Measurements from ENCODE around the gene TXNDC11. TPM values are rescaled to one million over a fixed set of nuclear protein-coding genes. Genes with fewer than 3 reads are reported as not detected.

Gene TXNDC11
- total RNA-seq, 1 donor from 2014 or later: 52.7 TPM

DNA sequence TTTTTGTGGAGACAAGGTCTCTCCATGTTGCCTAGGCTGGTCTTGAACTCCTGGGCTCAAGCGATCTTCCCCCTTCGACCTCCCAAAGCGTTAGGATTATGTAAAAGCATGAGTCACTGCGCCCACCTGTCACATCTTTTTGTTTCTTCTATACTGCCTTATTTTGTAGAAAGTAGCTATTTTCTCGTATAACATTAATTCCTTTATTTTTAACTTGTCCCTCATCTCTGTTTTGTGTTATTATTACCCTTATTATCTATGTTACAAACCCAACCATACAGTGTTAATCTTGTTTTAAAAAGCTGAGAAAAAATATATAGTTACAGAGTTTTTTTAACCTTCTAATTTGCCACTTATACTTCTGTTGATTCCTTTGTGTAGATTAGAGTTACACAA lies 1.4 kb upstream of the TXNDC11 start:
- intact Hi-C loops (cut with micrococcal nuclease): loop anchor here (5.0 kb wide), 2 partner anchors 162 to 1058 kb away; partner anchors contain the start of gene CPPED1
- Mint-ChIP-seq H3K9me3 (no peaks in the 10 kb centered on the region), H3K4me3 (peak overlapping the region; percentile 88), H3K36me3 (ENCODE audit: low read depth) (peaks cover 8% of the 10 kb centered on the region), H3K27me3 (ENCODE audit: insufficient read depth) (no peaks in the 10 kb centered on the region), H3K4me1 (ENCODE audit: low read depth) (peaks cover 45% of the 10 kb centered on the region), H3K27ac (peak overlapping the region; percentile 93)
- DNase-seq (ENCODE audit: low spot score): no peak

DNA sequence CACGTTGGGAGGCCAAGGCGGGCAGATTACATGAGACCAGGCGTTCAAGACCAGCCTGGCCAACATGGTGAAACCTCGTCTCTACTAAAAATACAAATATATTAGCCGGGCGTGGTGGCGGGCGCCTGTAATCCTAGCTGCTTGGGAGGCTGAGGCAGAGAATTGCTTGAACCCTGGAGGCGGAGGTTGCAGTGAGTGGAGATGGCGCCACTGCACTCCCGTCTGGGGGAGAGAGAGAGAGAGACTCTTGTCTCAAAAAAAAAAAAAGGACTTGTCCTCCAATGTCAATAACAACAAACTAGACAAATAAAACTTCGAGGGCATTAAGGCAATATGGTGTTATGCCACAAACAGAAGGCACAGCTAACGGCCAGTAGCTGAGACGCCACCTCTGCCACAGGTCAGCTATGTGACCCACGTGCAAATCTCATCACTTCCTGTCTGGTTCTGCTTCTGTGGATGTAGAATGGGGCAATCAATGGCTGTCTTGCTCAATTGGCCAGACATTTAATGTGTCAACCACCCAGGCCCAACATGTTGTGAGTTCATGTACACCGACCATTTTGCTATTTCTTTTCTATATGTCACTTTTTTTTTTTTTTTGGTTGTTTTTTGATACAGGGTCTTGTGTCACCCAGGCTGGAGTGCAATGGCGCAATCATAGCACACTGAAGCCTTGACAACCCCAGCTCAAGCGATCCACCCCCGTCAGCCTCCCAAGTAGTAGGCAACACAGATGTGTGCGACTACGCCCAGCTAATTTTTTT lies 834 bp upstream of the TXNDC11 start:
- H3K9me3 Mint-ChIP-seq: no peaks in the 10 kb centered on the region
- H3K4me3 Mint-ChIP-seq: peak overlapping the region; percentile 88
- peaks cover 8% of the 10 kb centered on the region for H3K36me3 Mint-ChIP-seq (ENCODE audit: low read depth)
- no peaks in the 10 kb centered on the region for H3K27me3 Mint-ChIP-seq (ENCODE audit: insufficient read depth)
- DNase-seq (ENCODE audit: low spot score): peak; percentile 16
- intact Hi-C loops (cut with micrococcal nuclease): loop anchor here (5.0 kb wide), 2 partner anchors 161 to 1059 kb away; partner anchors contain the start of gene CPPED1
- peaks cover 50% of the 10 kb centered on the region for H3K4me1 Mint-ChIP-seq (ENCODE audit: low read depth)
- H3K27ac Mint-ChIP-seq: peak overlapping the region; percentile 93

DNA sequence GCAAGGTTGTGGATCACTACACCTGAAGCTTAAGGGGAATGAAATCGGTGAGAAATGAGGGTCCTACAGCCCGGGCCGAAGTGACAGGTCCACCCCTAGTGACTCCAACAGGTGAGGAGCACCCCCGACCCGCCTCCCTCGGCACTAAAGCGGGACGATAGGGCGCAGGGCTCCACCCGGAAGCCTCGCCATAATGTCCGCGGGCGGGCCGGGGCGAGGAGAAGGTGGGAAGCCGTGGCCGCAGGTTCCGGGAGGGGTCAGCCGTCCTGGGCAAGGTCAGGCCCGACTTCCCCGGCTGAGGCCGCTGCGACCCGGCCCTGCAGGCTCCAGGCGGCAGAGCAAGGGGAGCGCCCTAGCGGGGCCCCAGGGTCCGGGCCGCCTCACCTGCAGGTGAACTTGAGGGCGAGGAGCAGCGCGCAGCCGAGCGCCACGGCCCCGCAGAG lies 543 bp downstream of the TXNDC11 start:
- H3K27me3 Mint-ChIP-seq (ENCODE audit: insufficient read depth): no peaks in the 10 kb centered on the region
- intact Hi-C loops (cut with micrococcal nuclease): loop anchor here (1.0 to 5.0 kb wide), 9 partner anchors 8 to 1060 kb away; partner anchors contain the start of genes CLEC16A, CPPED1, RSL1D1 and SNN
- DNase-seq (ENCODE audit: low spot score): peak; percentile 55
- H3K4me1 Mint-ChIP-seq (ENCODE audit: low read depth): peaks cover 56% of the 10 kb centered on the region
- H3K27ac Mint-ChIP-seq: peak overlapping the region; percentile 93
- H3K9me3 Mint-ChIP-seq: no peaks in the 10 kb centered on the region
- peaks cover 14% of the 10 kb centered on the region for H3K36me3 Mint-ChIP-seq (ENCODE audit: low read depth)
- peak overlapping the region; percentile 99 for H3K4me3 Mint-ChIP-seq

DNA sequence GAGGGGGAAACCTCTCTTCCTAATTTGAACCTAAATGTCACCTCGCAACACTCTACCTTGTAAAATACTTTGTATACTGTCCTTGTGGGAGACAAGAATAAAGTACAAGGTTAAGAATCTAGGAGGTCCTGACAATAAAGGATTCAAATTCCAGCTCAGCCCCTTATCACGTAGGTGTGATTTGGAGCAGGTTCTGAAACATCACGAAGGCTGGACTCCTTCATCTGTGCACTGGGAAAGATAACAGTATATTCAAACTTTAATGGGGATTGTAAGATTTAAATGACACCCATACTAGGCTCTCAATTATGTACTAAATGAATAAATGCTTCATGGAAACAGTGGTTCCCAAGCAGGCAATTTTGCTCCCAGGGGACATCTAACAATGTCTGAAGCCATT lies 2.1 kb downstream of the TXNDC11 start:
- intact Hi-C loops (cut with micrococcal nuclease): loop anchor here (2.0 to 5.0 kb wide), 3 partner anchors 158 to 1062 kb away; partner anchors contain the start of genes CPPED1 and SNX29
- no peak for DNase-seq (ENCODE audit: low spot score)
- peaks cover 72% of the 10 kb centered on the region for H3K4me1 Mint-ChIP-seq (ENCODE audit: low read depth)
- peaks cover 24% of the 10 kb centered on the region for H3K36me3 Mint-ChIP-seq (ENCODE audit: low read depth)
- no peaks in the 10 kb centered on the region for H3K27me3 Mint-ChIP-seq (ENCODE audit: insufficient read depth)
- H3K27ac Mint-ChIP-seq: peak overlapping the region; percentile 93
- peak overlapping the region; percentile 99 for H3K4me3 Mint-ChIP-seq
- no peaks in the 10 kb centered on the region for H3K9me3 Mint-ChIP-seq

DNA sequence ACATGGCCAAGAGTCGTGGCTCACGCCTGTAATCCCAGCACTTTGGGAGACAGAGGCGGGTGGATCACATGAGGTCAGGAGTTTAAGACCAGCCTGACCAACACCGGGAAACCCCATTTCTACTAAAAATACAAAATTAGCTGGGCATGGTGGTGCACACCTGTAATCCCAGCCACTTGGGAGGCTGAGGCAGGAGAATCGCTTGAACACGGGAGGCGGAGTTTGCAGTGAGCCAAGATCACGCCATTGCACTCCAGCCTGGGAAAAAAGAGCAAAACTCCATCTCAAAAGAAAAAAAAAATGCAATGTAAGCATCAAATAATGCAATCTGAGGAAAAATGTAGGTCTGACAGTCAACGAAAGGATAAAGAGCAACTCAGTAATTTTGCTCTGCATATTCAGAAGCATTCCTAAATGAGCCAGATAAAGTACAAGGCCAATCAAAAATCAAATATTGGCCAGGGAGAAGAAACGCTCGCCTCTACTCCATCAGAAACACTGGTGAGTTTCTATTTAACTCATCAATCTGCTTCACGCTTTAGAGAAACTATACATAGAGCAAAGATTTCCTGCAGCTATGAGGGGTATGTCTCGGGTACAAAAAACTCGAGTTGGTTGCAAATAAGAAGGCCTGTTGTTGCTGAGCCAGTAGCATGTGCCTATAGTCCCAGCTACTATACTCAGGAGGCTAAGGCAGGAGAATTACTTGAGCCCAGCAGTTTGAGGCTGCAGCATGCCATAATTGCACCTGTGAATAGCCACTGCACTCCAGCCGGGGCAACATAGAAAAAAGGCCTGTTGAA lies 3.7 kb downstream of the TXNDC11 start:
- peaks cover 84% of the 10 kb centered on the region for H3K4me1 Mint-ChIP-seq (ENCODE audit: low read depth)
- H3K4me3 Mint-ChIP-seq: peak overlapping the region; percentile 72
- peak overlapping the region; percentile 64 for H3K27ac Mint-ChIP-seq
- peaks cover 33% of the 10 kb centered on the region for H3K36me3 Mint-ChIP-seq (ENCODE audit: low read depth)
- H3K27me3 Mint-ChIP-seq (ENCODE audit: insufficient read depth): no peaks in the 10 kb centered on the region
- no peaks in the 10 kb centered on the region for H3K9me3 Mint-ChIP-seq
- DNase-seq (ENCODE audit: low spot score): no peak
- intact Hi-C loops (cut with micrococcal nuclease): loop anchor here (2.0 to 10.0 kb wide), 3 partner anchors 58 to 326 kb away; partner anchors contain the start of genes RSL1D1 and ZC3H7A

DNA sequence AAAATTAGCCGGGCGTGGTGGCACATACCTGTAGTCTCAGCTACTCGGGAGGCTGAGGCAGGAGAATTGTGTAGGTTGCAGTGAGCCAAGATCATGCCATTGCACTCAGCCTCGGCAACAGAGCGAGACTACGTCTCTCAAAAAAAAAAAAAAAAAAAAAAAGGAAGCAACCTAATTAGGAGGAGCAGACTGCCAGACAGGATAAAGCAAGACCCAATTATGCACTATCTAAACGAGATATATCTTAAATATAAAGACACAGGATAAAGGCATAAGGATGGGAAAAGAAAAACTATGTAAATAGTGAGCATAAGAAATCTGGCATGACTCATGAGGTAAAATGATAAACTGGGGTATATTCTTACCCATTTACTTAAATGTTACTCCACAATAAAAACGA lies 4.9 kb downstream of the TXNDC11 start:
- intact Hi-C loops (cut with micrococcal nuclease): loop anchor here (2.0 to 10.0 kb wide), 4 partner anchors 19 to 327 kb away; partner anchors contain the start of genes RSL1D1 and ZC3H7A
- Mint-ChIP-seq H3K4me1 (ENCODE audit: low read depth) (peaks cover 87% of the 10 kb centered on the region), H3K27me3 (ENCODE audit: insufficient read depth) (no peaks in the 10 kb centered on the region), H3K36me3 (ENCODE audit: low read depth) (peaks cover 37% of the 10 kb centered on the region), H3K4me3 (peak overlapping the region; percentile 56), H3K27ac (no peak overlapping the region), H3K9me3 (no peaks in the 10 kb centered on the region)
- DNase-seq (ENCODE audit: low spot score): no peak

DNA sequence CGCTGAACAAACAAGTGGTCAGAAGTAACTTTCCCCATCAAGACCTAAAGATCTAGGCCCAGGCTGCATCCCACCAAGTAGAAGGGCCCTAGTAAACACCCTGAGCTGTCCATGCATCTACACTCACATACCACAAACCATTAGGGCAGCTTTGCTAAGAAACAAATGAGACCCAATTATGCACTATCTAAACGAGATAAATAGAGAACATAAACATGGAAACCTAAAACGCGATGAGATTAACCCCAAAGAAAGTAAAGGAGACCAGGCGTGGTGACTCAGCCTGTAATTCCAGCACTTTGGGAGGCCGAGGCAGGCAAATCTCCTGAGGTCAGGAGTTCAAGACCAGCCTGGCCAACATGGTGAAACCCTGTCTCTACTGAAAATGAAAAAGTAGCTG lies 5.8 kb downstream of the TXNDC11 start:
- no peaks in the 10 kb centered on the region for H3K27me3 Mint-ChIP-seq (ENCODE audit: insufficient read depth)
- H3K36me3 Mint-ChIP-seq (ENCODE audit: low read depth): peaks cover 44% of the 10 kb centered on the region
- no peak for DNase-seq (ENCODE audit: low spot score)

DNA sequence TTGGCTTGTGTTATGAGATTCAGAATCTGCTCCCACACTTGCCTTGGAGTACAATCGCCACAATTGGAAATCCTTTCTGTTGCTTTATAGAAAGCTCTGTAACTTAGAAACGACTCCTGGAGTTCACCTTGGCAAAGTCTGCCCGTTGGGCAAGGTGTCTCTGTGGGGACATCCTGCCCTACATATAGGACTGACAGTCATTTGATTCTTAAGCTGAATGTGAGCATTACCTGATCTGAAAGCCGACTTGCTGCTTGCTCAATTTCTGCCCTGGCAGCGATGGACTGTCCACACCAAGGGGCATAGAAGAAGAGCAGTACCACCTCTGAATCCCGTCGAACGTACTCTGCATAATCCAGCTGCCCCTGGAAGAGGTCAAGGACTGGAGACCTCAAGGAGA lies 6.9 kb downstream of the TXNDC11 start:
- peak overlapping the region; percentile 47 for H3K27ac Mint-ChIP-seq
- intact Hi-C loops (cut with micrococcal nuclease): loop anchor here (2.0 to 10.0 kb wide), 2 partner anchors 21 to 329 kb away; no protein-coding TSS in a partner anchor
- peaks cover 51% of the 10 kb centered on the region for H3K36me3 Mint-ChIP-seq (ENCODE audit: low read depth)

More for the DNA sequence above, 5.8 kb downstream of the TXNDC11 start:
- Mint-ChIP-seq H3K4me1 (ENCODE audit: low read depth) (peaks cover 93% of the 10 kb centered on the region), H3K27ac (no peak overlapping the region), H3K4me3 (no peak overlapping the region), H3K9me3 (no peaks in the 10 kb centered on the region)
- intact Hi-C loops (cut with micrococcal nuclease): loop anchor here (2.0 to 10.0 kb wide), 2 partner anchors 20 to 328 kb away; no protein-coding TSS in a partner anchor

DNA sequence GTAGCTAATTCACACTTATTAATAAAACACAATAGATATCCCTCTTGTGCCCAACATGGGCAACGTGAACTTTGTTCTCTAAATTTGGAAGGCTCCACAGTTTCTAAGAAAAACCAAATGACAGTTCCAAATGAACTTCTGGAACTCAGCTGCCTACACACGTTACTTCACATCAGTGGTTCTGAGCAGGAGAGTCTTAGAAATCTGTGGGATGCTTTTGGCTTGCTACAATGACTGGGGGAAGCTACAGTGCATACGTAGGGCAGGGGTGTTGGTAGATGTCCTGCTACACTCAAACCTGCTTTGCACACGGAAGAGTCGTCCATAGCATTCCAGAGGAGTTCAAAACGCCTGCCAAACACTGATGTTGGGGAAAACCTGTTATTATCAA lies 8.0 kb downstream of the TXNDC11 start:
- Mint-ChIP-seq H3K4me3 (peak overlapping the region; percentile 13), H3K36me3 (ENCODE audit: low read depth) (peaks cover 58% of the 10 kb centered on the region), H3K9me3 (no peaks in the 10 kb centered on the region), H3K27me3 (ENCODE audit: insufficient read depth) (no peaks in the 10 kb centered on the region), H3K27ac (peak overlapping the region; percentile 52), H3K4me1 (ENCODE audit: low read depth) (peaks cover 89% of the 10 kb centered on the region)
- intact Hi-C loops (cut with micrococcal nuclease): loop anchor here (1.0 to 10.0 kb wide), 2 partner anchors 8 to 330 kb away; partner anchors contain the start of gene TXNDC11
- DNase-seq (ENCODE audit: low spot score): no peak

More for the DNA sequence above, 6.9 kb downstream of the TXNDC11 start:
- H3K27me3 Mint-ChIP-seq (ENCODE audit: insufficient read depth): no peaks in the 10 kb centered on the region
- H3K9me3 Mint-ChIP-seq: no peaks in the 10 kb centered on the region
- DNase-seq (ENCODE audit: low spot score): no peak
- H3K4me1 Mint-ChIP-seq (ENCODE audit: low read depth): peaks cover 90% of the 10 kb centered on the region
- H3K4me3 Mint-ChIP-seq: no peak overlapping the region

DNA sequence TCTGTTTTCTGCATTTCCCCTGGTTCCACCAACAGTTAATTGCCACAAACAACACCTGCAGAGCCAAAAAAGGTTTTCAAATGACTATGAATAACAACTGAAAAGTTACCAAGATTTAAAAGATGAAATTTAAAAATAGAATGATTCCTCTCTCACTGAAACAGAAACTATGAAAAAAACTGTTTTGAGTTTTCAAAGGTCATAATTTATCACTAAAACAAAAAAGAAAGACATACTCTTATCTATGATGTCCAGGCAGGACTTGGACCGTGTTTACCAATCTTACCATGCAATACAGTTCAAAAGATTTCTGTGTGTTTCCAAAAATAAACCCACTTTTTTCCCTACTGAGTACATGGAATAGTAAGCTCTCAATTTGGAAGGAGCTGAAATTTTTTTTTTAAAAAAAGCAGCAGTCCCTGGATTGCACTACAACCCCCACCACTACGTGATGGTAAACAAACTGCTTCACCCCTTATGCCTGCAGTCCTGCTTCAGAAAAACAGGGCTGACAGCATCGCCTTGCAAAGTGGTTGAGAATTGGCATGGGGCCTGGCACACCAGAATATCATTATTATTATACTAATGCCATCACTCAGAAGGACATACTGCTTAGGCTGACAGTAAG lies 8.5 kb downstream of the TXNDC11 start:
- H3K4me3 Mint-ChIP-seq: peak overlapping the region; percentile 13
- intact Hi-C loops (cut with micrococcal nuclease): loop anchor here (1.0 to 10.0 kb wide), 2 partner anchors 8 to 331 kb away; partner anchors contain the start of gene TXNDC11
- H3K4me1 Mint-ChIP-seq (ENCODE audit: low read depth): peaks cover 89% of the 10 kb centered on the region
- H3K36me3 Mint-ChIP-seq (ENCODE audit: low read depth): peaks cover 63% of the 10 kb centered on the region
- no peak for DNase-seq (ENCODE audit: low spot score)
- no peaks in the 10 kb centered on the region for H3K27me3 Mint-ChIP-seq (ENCODE audit: insufficient read depth)
- no peaks in the 10 kb centered on the region for H3K9me3 Mint-ChIP-seq
- H3K27ac Mint-ChIP-seq: peak overlapping the region; percentile 72

DNA sequence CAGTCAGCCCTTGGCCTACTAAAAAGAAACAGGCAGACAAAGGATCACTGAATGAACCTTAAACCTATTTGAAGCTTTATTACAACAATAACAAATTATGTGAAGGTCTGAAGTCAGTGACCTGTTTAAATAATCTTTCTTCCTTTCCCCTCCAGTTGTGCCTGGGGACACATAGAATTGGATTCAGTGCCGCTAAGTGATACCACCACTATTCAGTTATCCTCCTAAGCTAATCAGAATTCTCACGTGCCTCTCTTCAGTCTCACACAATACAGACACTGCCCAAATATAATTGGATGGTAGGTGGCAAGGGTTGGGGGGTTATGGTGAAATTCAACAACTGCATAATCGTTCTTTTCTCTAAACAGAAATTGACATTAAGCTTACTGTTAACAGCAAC lies 11.4 kb downstream of the TXNDC11 start:
- peaks cover 84% of the 10 kb centered on the region for H3K4me1 Mint-ChIP-seq (ENCODE audit: low read depth)

DNA sequence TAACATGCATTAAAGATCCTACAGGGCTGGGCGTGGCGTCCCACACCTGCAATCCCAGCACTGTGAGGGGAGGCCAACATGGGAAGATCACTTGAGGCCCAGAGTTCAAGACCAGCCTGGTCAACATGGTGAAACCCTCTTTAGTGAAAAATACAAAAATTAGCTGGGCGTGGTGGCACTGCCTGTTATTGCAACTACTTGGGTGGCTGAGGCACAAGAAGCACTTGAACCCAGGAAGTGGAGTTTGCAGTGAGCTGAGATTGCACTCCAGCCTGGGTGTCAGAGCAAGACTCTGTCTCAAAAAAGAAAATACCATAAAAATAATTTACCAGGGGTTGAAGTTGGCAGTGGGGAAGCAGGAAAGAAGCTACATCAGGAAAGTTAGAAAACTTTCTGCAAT lies 12.9 kb downstream of the TXNDC11 start:
- H3K27me3 Mint-ChIP-seq (ENCODE audit: insufficient read depth): no peaks in the 10 kb centered on the region
- H3K4me3 Mint-ChIP-seq: no peak overlapping the region
- H3K36me3 Mint-ChIP-seq (ENCODE audit: low read depth): peaks cover 61% of the 10 kb centered on the region
- intact Hi-C loops (cut with micrococcal nuclease): loop anchor here (10.0 kb wide), 1 partner anchor 335 kb away; no protein-coding TSS in a partner anchor
- no peaks in the 10 kb centered on the region for H3K9me3 Mint-ChIP-seq
- H3K27ac Mint-ChIP-seq: no peak overlapping the region
- peaks cover 70% of the 10 kb centered on the region for H3K4me1 Mint-ChIP-seq (ENCODE audit: low read depth)
- DNase-seq (ENCODE audit: low spot score): no peak

More for the DNA sequence above, 11.4 kb downstream of the TXNDC11 start:
- H3K27ac Mint-ChIP-seq: peak overlapping the region; percentile 19
- H3K9me3 Mint-ChIP-seq: no peaks in the 10 kb centered on the region
- H3K36me3 Mint-ChIP-seq (ENCODE audit: low read depth): peaks cover 62% of the 10 kb centered on the region
- H3K4me3 Mint-ChIP-seq: no peak overlapping the region
- no peak for DNase-seq (ENCODE audit: low spot score)
- H3K27me3 Mint-ChIP-seq (ENCODE audit: insufficient read depth): no peaks in the 10 kb centered on the region
- intact Hi-C loops (cut with micrococcal nuclease): loop anchor here (10.0 kb wide), 1 partner anchor 334 kb away; no protein-coding TSS in a partner anchor
